ENCODE measurements around the gene GRIN3B. TPM values are rescaled to one million over a fixed set of nuclear protein-coding genes. Genes with fewer than 3 reads are reported as not detected.

Gene GRIN3B
- polyA plus RNA-seq, 1 of the 3 experiments (the other 2 are of a cell fraction) = 1.5 TPM

DNA sequence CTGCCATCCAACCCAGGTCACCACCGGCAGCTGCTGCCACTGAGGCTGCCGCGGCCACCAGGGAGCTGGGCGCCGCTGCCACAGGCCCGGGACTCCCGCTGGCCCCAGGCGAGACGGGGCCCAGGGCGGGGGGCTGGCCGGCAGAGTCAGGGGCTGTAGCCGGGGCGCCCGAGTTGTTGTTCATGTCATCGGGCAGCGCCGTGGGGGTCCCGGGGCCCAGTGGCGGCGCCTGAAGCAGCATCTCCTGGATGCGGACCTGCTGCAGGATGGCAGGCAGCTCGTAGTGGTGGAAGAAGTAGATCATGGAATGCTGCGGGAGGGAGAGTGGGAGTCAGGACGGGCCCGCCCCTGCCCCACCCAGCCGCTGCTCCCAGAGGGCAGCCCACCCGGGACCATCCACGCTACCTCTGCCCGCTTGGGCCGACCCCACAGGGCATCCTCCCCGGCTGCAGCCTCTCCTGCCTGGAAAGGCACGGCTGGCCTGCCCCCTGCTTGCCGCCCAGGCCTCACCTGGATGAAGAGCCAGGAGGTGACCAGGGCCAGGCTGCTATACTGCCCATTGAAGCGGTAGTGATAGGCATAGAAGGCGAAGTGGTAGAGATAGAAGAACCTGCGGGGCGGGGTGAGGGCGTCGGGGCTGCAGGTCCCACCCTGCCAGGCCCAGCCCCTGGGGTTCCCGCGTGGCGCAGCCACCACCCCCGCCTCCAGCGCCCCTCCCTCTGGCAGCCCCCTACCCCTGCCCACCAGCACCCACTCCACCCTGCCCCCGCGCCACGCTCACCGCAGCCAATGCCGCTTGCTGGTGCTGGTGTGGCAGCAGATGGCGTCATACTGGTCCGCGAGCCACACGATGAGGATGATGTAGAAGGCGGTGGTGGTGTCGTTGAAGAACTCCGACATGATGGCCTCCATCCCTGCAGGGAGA, 10.6 kb downstream of the GRIN3B start (continued):
- TF ChIP-seq, protein P1, sequence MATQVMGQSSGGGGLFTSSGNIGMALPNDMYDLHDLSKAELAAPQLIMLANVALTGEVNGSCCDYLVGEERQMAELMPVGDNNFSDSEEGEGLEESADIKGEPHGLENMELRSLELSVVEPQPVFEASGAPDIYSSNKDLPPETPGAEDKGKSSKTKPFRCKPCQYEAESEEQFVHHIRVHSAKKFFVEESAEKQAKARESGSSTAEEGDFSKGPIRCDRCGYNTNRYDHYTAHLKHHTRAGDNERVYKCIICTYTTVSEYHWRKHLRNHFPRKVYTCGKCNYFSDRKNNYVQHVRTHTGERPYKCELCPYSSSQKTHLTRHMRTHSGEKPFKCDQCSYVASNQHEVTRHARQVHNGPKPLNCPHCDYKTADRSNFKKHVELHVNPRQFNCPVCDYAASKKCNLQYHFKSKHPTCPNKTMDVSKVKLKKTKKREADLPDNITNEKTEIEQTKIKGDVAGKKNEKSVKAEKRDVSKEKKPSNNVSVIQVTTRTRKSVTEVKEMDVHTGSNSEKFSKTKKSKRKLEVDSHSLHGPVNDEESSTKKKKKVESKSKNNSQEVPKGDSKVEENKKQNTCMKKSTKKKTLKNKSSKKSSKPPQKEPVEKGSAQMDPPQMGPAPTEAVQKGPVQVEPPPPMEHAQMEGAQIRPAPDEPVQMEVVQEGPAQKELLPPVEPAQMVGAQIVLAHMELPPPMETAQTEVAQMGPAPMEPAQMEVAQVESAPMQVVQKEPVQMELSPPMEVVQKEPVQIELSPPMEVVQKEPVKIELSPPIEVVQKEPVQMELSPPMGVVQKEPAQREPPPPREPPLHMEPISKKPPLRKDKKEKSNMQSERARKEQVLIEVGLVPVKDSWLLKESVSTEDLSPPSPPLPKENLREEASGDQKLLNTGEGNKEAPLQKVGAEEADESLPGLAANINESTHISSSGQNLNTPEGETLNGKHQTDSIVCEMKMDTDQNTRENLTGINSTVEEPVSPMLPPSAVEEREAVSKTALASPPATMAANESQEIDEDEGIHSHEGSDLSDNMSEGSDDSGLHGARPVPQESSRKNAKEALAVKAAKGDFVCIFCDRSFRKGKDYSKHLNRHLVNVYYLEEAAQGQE (IDR thresholded peaks at IDR 0.05; ENCODE audit: low read depth, low read length) = no peak
- TF ChIP-seq RCOR1 (IDR thresholded peaks at IDR 0.05; ENCODE audit: low read length) = no peak
- no peak for TF ChIP-seq SIN3A (IDR thresholded peaks at IDR 0.05; ENCODE audit: borderline replicate concordance, low read depth, low read length)
- no peak for TF ChIP-seq GABPA (IDR thresholded peaks at IDR 0.05; ENCODE audit: low read depth)
- TF ChIP-seq, protein P2, sequence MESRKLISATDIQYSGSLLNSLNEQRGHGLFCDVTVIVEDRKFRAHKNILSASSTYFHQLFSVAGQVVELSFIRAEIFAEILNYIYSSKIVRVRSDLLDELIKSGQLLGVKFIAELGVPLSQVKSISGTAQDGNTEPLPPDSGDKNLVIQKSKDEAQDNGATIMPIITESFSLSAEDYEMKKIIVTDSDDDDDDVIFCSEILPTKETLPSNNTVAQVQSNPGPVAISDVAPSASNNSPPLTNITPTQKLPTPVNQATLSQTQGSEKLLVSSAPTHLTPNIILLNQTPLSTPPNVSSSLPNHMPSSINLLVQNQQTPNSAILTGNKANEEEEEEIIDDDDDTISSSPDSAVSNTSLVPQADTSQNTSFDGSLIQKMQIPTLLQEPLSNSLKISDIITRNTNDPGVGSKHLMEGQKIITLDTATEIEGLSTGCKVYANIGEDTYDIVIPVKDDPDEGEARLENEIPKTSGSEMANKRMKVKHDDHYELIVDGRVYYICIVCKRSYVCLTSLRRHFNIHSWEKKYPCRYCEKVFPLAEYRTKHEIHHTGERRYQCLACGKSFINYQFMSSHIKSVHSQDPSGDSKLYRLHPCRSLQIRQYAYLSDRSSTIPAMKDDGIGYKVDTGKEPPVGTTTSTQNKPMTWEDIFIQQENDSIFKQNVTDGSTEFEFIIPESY (IDR thresholded peaks at IDR 0.05; ENCODE audit: borderline replicate concordance, low read depth) = no peak
- TF ChIP-seq, protein P3, sequence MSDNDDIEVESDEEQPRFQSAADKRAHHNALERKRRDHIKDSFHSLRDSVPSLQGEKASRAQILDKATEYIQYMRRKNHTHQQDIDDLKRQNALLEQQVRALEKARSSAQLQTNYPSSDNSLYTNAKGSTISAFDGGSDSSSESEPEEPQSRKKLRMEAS (IDR thresholded peaks at IDR 0.05; ENCODE audit: low read depth) = no peak
- no peak for TF ChIP-seq GATA2 (CRISPR knock-in tag; IDR thresholded peaks at IDR 0.05)
- no peak for TF ChIP-seq EP300 (IDR thresholded peaks at IDR 0.05; ENCODE audit: borderline replicate concordance in 1 of 2, low read depth in 1 of 2, low read length in 1 of 2)
- no peak for TF ChIP-seq MEF2A (IDR thresholded peaks at IDR 0.05; ENCODE audit: borderline replicate concordance, low read depth)

DNA sequence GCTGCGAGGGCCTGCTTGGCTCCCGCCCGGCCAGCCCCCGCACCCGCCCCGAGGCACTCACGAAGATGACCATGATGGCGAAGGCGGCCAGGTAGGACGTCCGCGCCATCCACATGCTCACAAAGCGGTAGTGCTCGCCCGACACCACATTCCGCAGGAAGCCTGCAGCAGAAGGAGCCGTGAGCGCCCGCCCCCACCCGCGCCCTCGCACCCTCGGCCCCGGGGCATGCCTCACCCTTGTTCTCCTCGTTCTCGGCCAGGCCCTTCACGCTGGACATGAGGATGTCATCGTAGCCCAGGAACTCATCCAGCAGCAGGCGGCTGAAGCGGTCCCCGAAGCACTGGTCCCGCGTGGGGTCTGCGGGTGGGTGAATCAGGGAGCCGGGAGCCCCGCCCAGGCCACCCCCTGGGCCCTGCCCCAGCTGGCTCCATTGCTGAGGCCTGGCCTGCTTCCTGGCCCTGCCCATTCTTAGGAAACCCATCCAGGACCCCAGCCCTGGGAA, 11.7 kb downstream of the GRIN3B start:
- Histone ChIP-seq H4K20me1 (ENCODE audit: insufficient read depth) (peaks cover 34% of the 10 kb centered on the region), H3K4me1 (ENCODE audit: control insufficient read depth in 1 of 2, insufficient read depth in 2 of 2, low read depth in 1 of 2, low read length in 1 of 2) (peaks cover 0 to 5% of the 10 kb centered on the region in 2 experiments; a peak in 1 of 4 replicates), H2AFZ (ENCODE audit: low read depth) (no peak overlapping the region), H3K4me3 (ENCODE audit: low read depth in 2 of 2, low read length in 1 of 2) (no peak overlapping the region), H3F3A (replicated peaks; ENCODE audit: insufficient read depth) (peaks cover under 1% of the 10 kb centered on the region), H3K36me3 (replicated peaks in 1 of 2; ENCODE audit: control insufficient read depth in 1 of 2, insufficient read depth in 2 of 2, low read length in 1 of 2) (peaks cover 0 to 51% of the 10 kb centered on the region in 2 experiments), H3K27me3 (ENCODE audit: insufficient read depth) (no peaks in the 10 kb centered on the region), H3K9me2 (no peaks in the 10 kb centered on the region), H3K4me2 (no peak overlapping the region), H3K9me3 (no peaks in the 10 kb centered on the region), H3K27ac (ENCODE audit: low read depth in 2 of 2, low read length in 1 of 2) (no peak overlapping the region), H3K9ac (no peak overlapping the region), H3K79me2 (ENCODE audit: insufficient read depth) (peaks cover 34% of the 10 kb centered on the region)
- WGBS (ENCODE audit: low lambda C conversion rate) = 94% methylated on average over 19 of the region's 36 CpGs
- ChIA-PET POLR2A (no interaction called here), CTCF (no interaction called here)
- DNase-seq = no peak
- TF ChIP-seq TCF12 (IDR thresholded peaks at IDR 0.05) (no peak), RXRA (IDR thresholded peaks at IDR 0.05; ENCODE audit: borderline replicate concordance, low read depth) (no peak), TAF1 (IDR thresholded peaks at IDR 0.05; ENCODE audit: borderline replicate concordance, low read depth, low read length) (no peak), POLR2AphosphoS5 (IDR thresholded peaks at IDR 0.05; ENCODE audit: low read depth, low read length) (no peak), FOXJ3 (CRISPR knock-in tag; IDR thresholded peaks at IDR 0.05) (no peak), GATA2 (CRISPR knock-in tag; IDR thresholded peaks at IDR 0.05) (no peak)
- TF ChIP-seq, protein P3 (IDR thresholded peaks at IDR 0.05; ENCODE audit: low read depth) = no peak
- TF ChIP-seq, protein P2 (IDR thresholded peaks at IDR 0.05; ENCODE audit: borderline replicate concordance, low read depth) = no peak
- TF ChIP-seq, protein P4, sequence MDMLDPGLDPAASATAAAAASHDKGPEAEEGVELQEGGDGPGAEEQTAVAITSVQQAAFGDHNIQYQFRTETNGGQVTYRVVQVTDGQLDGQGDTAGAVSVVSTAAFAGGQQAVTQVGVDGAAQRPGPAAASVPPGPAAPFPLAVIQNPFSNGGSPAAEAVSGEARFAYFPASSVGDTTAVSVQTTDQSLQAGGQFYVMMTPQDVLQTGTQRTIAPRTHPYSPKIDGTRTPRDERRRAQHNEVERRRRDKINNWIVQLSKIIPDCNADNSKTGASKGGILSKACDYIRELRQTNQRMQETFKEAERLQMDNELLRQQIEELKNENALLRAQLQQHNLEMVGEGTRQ (IDR thresholded peaks at IDR 0.05; ENCODE audit: borderline replicate concordance, low read depth, low read length) = no peak
